EH (cell line): ENCODE measurements around the gene SCP2.
"Not testable (repeated sequence)": the region's sequence is repeated elsewhere in the genome, so short reads cannot be mapped to it uniquely, and the experiment has no call there.

Source experiments
- DNase-seq: peaks from one replicate; pipeline ENCODE4 v3.0.0-alpha.2; 2015; ENCODE audit warnings: low read depth

Gene SCP2

GRCh38 chr1:52969234-52969633 is 42.2 kb downstream of the SCP2 start:
- DNase-seq, result not testable (repeated sequence)

GRCh38 chr1:52970149-52970548 is 43.1 kb downstream of the SCP2 start:
- DNase-seq, result peak; percentile 31

GRCh38 chr1:52973841-52974240 is 46.8 kb downstream of the SCP2 start:
- DNase-seq, result no peak

- DNase-seq, result no peak
Observed at GRCh38 chr1:52976183-52977035, 49.3 kb downstream of the SCP2 start.

GRCh38 chr1:52978045-52978444 is 51.0 kb downstream of the SCP2 start:
- DNase-seq, result no peak

- peak; percentile 10 for DNase-seq
Observed at GRCh38 chr1:52992733-52993132, 65.7 kb downstream of the SCP2 start.

GRCh38 chr1:52994656-52995055 is 67.6 kb downstream of the SCP2 start:
- no peak for DNase-seq

- DNase-seq, result peak; percentile 7
Observed at GRCh38 chr1:52996653-52997052, 69.6 kb downstream of the SCP2 start.

- DNase-seq, result no peak
Observed at GRCh38 chr1:53001128-53001527, 74.1 kb downstream of the SCP2 start.

- DNase-seq, result not testable (repeated sequence)
Observed at GRCh38 chr1:53006612-53007011, 79.5 kb downstream of the SCP2 start.

GRCh38 chr1:53010247-53010646 is 83.2 kb downstream of the SCP2 start:
- not testable (repeated sequence) for DNase-seq

- no peak for DNase-seq
Observed at GRCh38 chr1:53011175-53011574, 84.1 kb downstream of the SCP2 start.

- peak; percentile 88 for DNase-seq
Observed at GRCh38 chr1:53014791-53015507, 87.9 kb downstream of the SCP2 start.

GRCh38 chr1:53015508-53015860 is 88.4 kb downstream of the SCP2 start:
- no peak for DNase-seq

- peak; percentile 31 for DNase-seq
Observed at GRCh38 chr1:53016705-53017104, 89.6 kb downstream of the SCP2 start.

- DNase-seq, result no peak
Observed at GRCh38 chr1:53020588-53020987, 93.5 kb downstream of the SCP2 start.

GRCh38 chr1:53022179-53022578 is 95.1 kb downstream of the SCP2 start:
- DNase-seq, result no peak

GRCh38 chr1:53023546-53023945 is 96.5 kb downstream of the SCP2 start:
- DNase-seq, result no peak

GRCh38 chr1:53024117-53024516 is 97.0 kb downstream of the SCP2 start:
- DNase-seq, result no peak

GRCh38 chr1:53025034-53025768 is 98.1 kb downstream of the SCP2 start:
- DNase-seq, result peak; percentile 87

GRCh38 chr1:53025769-53026112 is 98.7 kb downstream of the SCP2 start:
- DNase-seq, result no peak

- no peak for DNase-seq
Observed at GRCh38 chr1:53026254-53026653, 99.2 kb downstream of the SCP2 start.

- DNase-seq, result no peak
Observed at GRCh38 chr1:53031732-53032131, 104.7 kb downstream of the SCP2 start.
